ENCODE results near the gene ZNF746. TPM values are rescaled to one million over a fixed set of nuclear protein-coding genes. Genes with fewer than 3 reads are reported as not detected.

ZNF746 gene
- total and polyA plus RNA-seq, 2 donors (not counting 3 experiments of a cell fraction or from before 2014, with no cell fraction given) = 10.5 to 20.8 TPM

DNA sequence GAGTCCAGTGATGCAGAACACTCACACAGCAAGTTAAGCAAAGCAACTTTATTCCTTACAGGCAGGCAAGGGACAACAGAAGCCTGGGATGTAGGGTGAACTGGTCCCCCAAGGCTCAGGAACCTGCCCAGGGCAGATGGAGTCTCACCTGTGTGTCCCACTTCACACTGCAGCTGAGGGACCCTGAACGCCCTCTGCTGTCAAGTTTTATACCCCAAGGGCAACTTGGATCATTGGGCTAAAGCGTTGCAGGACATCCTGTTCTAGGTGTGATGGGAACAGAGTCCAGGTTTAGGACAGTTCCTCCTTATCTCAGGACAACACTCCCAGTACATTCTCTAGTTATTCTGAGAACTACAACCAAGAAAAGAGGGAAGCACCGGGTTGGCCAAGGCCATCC is 49.5 kb upstream of the ZNF746 start:
- Histone ChIP-seq H3K9me3 (replicated peaks; ENCODE audit: control insufficient read depth, insufficient read depth, low read length) (no peaks in the 10 kb centered on the region), H3K4me2 (ENCODE audit: insufficient read depth, low read length) (no peak overlapping the region), H3K4me3 (replicated peaks in 1 of 3; ENCODE audit: insufficient read depth in 1 of 3, low read depth in 1 of 3, low read length in 3 of 3) (no peak overlapping the region), H3K9ac (replicated peaks; ENCODE audit: extremely low read depth, insufficient read depth, low read length) (no peak overlapping the region), H4K20me1 (replicated peaks; ENCODE audit: control insufficient read depth, extremely low read depth, insufficient read depth, low read length) (no peaks in the 10 kb centered on the region), H3K9me1 (replicated peaks; ENCODE audit: control insufficient read depth, extremely low read depth, insufficient read depth, low read length) (no peaks in the 10 kb centered on the region), H2AFZ (ENCODE audit: low read depth, low read length) (no peak overlapping the region), H3K4me1 (ENCODE audit: control insufficient read depth, extremely low read depth, insufficient read depth, low read length) (no peaks in the 10 kb centered on the region), H3K36me3 (ENCODE audit: control insufficient read depth in 2 of 2, extremely low read depth in 1 of 2, insufficient read depth in 2 of 2, low read length in 2 of 2) (peaks cover 16 to 34% of the 10 kb centered on the region in 2 experiments), H3K27me3 (ENCODE audit: control insufficient read depth in 2 of 2, insufficient read depth in 2 of 2, low read length in 2 of 2) (no peaks in the 10 kb centered on the region), H3K27ac (ENCODE audit: insufficient read depth, low read depth, low read length) (no peak overlapping the region), H3K79me2 (ENCODE audit: control insufficient read depth, insufficient read depth, low read length) (no peaks in the 10 kb centered on the region)
- TF ChIP-seq, protein P1, sequence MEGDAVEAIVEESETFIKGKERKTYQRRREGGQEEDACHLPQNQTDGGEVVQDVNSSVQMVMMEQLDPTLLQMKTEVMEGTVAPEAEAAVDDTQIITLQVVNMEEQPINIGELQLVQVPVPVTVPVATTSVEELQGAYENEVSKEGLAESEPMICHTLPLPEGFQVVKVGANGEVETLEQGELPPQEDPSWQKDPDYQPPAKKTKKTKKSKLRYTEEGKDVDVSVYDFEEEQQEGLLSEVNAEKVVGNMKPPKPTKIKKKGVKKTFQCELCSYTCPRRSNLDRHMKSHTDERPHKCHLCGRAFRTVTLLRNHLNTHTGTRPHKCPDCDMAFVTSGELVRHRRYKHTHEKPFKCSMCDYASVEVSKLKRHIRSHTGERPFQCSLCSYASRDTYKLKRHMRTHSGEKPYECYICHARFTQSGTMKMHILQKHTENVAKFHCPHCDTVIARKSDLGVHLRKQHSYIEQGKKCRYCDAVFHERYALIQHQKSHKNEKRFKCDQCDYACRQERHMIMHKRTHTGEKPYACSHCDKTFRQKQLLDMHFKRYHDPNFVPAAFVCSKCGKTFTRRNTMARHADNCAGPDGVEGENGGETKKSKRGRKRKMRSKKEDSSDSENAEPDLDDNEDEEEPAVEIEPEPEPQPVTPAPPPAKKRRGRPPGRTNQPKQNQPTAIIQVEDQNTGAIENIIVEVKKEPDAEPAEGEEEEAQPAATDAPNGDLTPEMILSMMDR (IDR thresholded peaks at IDR 0.05; ENCODE audit: extremely low read depth in 1 of 2, insufficient read depth in 1 of 2, low read depth in 1 of 2, low read length in 2 of 2) = no peak
- TF ChIP-seq JUN (IDR thresholded peaks at IDR 0.05; ENCODE audit: borderline replicate concordance, insufficient read depth, insufficient read length, low read depth) (no peak), EZH2 (IDR thresholded peaks at IDR 0.05; ENCODE audit: borderline replicate concordance, low read depth, low read length, severe bottlenecking) (no peak), FOS (IDR thresholded peaks at IDR 0.05; ENCODE audit: borderline replicate concordance, insufficient read depth, low read length) (no peak), MYC (IDR thresholded peaks at IDR 0.05; ENCODE audit: low read depth, low read length) (no peak), POLR2A (IDR thresholded peaks at IDR 0.05; ENCODE audit: low read depth, low read length) (no peak), POLR2AphosphoS5 (IDR thresholded peaks at IDR 0.05; ENCODE audit: insufficient read depth, low read depth, low read length) (no peak), GATA2 (IDR thresholded peaks at IDR 0.05; ENCODE audit: insufficient read depth, insufficient read length, low read depth, low read length) (no peak)
- TF ChIP-seq, protein P2, sequence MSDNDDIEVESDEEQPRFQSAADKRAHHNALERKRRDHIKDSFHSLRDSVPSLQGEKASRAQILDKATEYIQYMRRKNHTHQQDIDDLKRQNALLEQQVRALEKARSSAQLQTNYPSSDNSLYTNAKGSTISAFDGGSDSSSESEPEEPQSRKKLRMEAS (IDR thresholded peaks at IDR 0.05; ENCODE audit: insufficient read depth, insufficient read length) = no peak
- CTCF ChIA-PET = no interaction called here
- DNase-seq (ENCODE audit: low read depth, low spot score) (no peak), FAIRE-seq (no peak)
- dilution Hi-C loops (cut with MboI; ENCODE audit: extremely low pct_ligation_motif_present, low sequenced_read_pairs) = no loop called here
- intact Hi-C loops (cut with micrococcal nuclease) = no loop called here
- POLR2A ChIA-PET = no interaction called here
- BruUV-seq (replicated peaks) = no TSS peak
